HG03175 (cell line): ENCODE data around the gene ADGRV1.
"Not testable (repeated sequence)": the region's sequence is repeated elsewhere in the genome, so short reads cannot be mapped to it uniquely, and the experiment has no call there.

Experiments
- ATAC-seq: cut with Tn5 transposase; IDR thresholded peaks from one replicate; pipeline ENCODE4 v1.9.1; 2021; ENCODE audit warnings: mild to moderate bottlenecking, moderate library complexity; ENCODE audit not compliant: unreplicated experiment

Gene ADGRV1

DNA sequence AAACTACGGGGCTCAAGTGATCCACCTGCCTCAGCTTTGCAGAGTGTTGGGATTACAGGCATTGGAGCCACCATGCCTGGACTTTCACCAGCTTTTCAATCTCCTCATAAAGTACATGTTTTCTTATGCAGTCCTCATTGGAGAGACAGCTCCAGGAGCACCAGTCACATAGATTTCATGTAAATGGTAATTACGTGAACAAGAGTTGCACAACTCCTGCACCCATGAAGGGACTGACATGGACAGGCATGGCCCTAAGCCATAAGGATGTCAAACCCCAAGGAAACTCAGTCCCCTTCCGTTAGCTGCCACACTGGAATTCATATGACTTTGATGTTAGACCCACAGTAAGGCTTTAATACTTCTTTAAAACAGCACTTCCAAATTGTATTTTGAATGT, 7.6 kb upstream of the ADGRV1 start:
- no peak for ATAC-seq

DNA sequence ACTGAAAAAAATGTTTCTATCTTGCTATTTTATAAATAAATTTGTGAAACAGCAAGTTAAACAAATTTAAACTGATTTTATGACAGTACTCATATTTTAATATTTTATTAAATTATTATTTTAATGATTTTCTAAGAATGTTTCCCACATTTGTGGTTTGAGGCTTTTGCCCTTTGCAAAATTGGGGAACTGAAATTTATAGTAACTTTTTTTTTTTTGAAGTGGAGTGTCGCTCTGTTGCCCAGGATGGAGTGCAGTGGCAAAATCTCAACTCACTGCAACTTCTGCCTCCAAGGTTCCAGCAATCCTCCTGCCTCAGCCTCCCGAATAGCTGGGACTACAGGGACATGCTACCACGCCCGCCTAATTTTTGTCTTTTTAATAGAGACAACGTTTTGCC, 7.2 kb upstream of the ADGRV1 start:
- no peak for ATAC-seq

DNA sequence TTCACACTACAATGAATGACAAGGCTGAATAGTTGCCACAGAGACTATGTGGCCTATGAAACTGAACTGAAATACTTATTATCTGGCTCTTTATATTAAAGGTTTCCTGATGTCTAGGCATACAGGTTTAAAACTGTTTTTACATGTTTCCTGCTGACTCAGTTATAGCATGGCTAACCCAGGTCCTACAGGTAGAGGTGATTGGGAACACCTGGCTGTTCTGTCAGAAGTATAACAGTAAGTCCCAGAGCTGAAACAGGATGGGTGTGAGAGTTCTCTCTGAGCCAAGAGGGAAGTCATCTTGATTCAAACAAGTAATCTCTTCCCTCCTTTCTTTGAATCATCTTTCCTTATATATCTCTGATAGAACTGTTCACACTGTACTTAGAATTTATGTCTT, 4.9 kb upstream of the ADGRV1 start:
- ATAC-seq, result no peak

DNA sequence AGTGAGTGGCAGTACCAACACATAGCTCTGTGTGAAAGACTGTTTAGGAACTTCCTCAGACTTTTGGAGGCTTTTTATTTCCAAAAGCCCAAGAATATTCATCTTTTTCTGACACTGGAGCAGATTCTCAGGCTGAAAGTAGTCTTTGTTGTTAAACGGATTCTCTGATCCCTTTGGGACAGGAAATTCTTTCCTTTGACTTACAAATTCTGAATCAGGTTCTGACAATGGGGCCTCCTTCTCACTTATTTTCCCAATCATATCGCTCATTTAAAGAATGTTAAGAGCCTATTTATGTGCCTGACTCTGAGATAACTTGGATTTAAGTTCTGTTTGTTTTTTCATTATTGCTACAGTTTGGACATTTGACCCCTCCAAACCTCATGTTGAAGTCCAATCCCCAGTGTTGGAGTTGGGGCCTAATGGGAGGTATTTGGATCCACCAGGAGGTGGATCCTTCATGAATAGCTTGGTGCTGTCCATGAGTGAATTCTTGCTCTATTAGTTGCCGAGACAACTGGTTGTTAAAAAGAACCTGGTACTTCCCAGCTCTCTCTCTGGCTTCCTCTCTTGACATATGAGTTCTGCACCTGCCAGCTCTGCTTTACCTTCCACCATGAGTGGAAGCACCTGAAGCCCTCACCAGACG, 4.1 kb upstream of the ADGRV1 start:
- no peak for ATAC-seq

DNA sequence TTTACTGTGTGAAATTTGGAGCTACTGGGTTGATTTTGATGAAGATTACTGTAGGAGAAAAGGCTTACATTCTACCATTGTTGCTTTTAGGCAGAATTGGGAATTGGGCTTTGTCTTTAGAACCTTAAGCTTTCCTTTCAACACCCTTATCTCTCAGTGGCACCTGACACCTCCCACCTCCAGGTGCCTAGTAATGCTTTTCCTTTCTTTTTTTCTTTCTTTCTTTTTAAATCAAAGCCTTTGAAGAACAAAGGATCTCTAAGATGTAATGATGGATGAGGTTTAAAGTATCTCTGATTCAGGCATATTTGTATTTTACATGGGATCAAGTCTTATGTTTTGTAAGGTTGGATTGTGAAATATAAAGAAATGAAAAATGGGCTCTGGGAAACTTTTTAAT, 2.9 kb upstream of the ADGRV1 start:
- ATAC-seq, result no peak

DNA sequence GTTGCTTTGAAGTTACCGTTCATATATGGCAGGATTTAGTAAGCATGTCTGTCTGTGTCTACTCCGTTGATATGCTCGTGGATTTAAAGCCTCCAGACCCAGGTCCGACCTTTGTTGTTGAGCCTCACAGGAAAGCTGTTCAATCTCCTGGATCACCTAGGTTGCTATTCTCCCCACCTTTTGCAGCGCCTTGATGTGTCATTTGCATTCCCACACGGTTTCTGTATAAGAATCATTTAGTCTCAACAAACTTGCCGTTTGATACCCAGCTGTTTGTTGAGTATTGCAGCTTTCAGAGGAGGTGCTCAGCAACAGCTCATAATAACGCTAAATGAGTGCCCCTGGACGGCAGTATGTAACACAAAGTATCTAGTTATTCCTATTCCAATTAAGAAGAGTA, 1.2 kb upstream of the ADGRV1 start:
- no peak for ATAC-seq

DNA sequence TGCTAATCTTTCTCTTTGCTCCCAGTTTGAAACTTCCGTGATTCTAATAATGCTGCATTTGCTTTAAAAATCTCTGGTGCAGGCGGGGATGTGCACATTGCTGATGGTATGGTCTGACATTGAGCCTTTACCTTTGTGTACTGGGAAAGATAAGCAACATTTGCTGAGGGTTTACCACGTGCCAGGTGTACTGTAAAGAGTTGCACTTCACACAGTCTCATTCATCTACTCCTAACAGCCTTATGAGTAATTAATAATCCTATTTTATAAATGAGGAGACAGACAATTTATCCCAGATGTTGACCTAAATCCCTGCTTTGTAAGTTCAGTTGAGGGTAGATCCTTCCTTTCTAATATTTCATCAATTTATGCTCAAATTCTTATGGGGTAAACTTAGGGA, 726 bp upstream of the ADGRV1 start:
- no peak for ATAC-seq

DNA sequence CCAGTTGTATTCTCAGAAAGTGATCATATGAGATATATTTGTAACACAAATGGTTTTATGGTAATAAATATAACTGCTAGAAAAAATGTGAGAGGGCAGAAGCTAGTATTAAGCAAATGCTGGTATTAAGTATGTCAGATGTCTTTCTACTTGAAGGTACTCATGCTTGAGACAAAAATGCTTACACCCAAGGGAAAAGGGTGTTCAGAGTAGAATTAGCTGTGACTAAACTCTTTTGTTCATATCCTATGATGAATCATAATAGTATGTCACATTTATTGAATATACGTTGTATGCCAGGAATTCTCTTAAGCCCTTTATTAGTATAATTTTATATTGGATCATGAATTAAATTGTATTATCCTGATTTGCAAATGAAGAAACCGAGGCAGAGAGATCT, 2.2 kb downstream of the ADGRV1 start:
- ATAC-seq, result no peak

DNA sequence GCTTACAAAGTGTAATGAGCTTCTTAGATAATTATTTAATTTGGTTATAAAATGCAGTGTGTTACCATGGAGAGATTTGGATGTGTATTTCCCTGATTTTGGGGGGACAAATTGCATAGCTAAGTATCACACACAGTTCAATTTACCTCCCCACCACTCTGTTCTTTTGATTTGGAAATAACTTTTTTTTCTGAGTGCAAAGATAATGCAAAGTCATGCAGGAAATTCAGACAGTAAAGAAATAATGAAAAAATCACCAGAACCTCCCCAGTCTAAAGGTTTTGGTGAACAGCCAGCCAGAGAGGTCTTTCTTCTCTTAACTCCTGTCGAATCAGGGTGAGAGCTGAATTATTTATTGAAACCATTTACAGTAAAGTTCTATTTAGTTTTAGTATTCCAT, 3.2 kb downstream of the ADGRV1 start:
- no peak for ATAC-seq

DNA sequence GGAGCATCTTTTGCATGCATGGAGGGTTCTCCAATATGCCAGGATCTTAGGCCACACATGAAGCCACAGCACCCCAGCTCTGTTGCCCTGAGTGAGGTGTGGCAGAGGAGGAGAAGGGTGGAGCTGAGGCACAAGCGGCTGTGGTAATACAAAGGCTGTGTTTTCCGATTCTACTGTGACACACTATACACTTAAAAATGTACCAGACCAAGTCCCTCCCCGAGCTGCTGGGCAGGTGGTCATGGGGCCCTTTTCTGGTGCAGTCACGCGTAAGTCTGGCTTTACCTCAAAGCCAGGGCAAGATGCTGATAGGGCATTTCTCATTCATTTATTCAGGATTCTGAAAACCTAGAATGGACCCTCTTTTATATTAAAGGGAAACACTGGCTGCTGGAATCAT, 3.7 kb downstream of the ADGRV1 start:
- no peak for ATAC-seq

DNA sequence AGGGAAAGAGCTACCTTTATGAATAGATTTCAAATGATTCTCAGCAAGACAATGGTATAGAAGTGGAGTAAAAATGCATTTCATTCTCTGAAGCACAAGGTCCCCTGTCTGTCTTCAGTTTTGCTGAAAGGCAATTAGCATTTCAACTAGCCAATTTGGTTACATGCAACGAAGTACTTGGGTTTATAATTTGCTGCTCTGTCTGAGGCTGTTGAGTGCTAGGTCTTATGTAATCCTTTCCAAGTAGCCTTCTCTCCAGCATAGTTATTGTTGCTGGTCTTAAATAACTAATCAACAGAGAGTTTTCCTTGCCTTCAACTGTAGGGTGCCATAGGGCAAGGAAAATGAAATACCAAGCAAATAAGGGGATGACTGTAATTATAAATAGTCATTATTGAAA, 4.5 kb downstream of the ADGRV1 start:
- ATAC-seq, result no peak

DNA sequence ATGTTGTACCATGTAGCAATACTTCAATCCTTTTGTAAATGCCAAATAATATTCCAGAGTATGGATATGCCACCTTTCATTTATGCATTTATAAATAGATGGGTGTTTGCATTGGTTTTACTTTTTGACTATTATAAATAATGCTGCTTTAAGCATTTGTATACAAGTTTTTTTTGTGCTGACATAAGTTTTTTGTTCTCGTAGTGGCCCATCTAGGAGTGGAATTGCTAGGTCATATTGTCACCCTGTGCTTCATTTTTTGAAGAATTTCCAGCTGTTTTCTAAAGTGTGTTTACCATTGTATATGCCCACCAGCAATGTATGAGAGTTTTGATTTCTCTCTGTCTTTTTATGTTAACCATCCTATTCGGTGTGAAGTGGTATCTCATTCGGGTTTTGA, 6.9 kb downstream of the ADGRV1 start:
- ATAC-seq, result no peak

DNA sequence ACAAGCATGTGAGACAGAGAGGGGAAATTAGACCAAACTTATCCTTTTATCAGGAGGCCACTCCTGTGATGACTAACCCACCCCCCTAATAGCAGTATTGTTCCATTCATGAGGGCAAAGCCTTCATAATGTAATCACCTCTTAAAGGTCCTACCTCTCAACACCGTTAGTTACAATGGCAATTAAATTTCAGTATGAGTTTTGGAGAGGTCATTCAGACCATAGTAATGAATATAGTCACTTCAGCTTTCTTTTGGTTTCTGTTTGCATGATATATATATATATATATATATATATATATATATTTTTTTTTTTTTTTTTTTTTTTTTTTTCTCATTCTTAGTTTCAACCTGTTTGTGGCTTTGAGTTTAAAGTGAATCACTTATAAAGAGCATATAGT, 10.5 kb downstream of the ADGRV1 start:
- no peak for ATAC-seq

DNA sequence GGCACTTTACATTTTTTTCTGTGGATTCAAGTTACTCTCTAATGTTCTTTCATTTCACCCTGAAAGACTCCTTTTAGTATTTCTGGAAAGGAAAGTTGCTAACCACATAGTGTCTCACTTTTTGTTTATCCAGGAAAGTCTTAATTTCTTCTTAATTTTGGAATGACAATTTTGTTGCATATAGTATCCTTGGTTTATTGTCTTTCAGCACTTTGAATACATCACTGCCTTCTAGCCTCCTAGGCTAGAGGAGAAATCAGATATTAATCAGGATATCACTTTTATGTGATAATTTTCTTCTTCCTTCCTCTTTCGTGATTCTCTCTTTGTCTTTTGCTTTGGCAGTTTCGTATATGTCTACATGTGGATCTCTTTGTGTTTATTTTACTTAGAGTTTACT, 11.4 kb downstream of the ADGRV1 start:
- ATAC-seq, result no peak

DNA sequence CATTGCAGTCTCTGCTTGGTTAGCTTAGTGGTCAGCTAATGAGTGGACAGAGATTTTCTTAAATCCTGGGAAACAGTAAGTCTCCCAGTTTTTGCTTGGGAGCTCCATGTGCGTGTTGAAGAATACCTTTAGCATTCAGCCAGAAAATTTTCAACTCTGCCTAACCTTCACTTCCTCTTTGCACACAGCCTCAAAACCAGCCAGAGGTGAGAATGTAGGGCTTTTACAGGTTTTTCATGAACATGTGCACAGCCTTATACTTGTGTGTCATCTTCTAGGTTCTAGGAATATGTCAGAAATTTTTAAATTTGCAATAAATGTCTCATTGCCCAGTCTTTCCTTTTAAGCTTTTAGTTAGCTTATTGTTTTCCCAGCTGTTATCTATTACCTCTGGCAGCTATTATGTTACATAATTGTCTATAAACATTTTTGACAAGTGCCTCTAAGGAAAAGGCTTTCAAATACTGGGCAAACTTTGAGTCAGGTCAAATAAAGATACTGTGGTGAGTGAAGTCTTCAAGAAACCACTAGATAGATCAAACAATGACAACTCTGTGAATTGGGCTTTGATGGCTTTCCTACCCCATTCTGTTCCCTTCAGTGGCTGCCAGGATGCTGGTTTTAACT, 12.7 kb downstream of the ADGRV1 start:
- ATAC-seq, result no peak

DNA sequence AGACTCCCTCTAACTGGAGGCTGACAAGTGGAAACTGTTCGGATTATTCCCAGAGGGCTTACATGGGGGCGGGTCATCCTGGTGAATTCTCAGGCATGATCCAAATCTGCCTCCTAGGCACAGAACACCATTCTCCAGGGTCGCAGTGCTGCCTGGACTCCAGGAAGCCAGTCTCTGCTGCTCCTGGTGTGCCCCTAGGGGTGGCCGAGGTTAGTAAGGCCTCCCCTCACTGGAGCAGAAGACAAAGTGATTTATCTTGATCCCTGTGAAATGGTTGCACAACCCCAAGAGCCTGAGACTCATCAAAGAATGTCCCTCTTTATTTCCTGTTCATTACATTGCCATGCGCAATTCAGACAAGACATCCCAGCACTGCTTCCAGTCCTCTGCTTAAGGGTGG, 17.1 kb downstream of the ADGRV1 start:
- ATAC-seq, result no peak

DNA sequence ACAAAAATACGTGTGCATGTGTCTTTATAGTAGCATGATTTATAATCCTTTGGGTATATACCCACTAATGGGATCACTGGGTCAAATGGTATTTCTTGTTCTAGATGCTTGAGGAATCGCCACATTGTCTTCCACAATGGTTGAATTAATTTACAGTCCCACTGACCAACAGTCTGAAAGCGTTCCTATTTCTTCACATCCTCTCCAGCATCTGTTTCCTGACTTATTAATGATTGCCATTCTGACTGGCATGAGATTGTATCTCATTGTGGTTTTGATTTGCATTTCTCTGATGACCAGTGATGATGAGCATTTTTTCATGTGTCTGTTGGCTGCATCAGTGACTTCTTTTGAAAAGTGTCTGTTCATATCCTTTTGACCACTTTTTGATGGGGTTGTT, 18.0 kb downstream of the ADGRV1 start:
- ATAC-seq, result not testable (repeated sequence)

DNA sequence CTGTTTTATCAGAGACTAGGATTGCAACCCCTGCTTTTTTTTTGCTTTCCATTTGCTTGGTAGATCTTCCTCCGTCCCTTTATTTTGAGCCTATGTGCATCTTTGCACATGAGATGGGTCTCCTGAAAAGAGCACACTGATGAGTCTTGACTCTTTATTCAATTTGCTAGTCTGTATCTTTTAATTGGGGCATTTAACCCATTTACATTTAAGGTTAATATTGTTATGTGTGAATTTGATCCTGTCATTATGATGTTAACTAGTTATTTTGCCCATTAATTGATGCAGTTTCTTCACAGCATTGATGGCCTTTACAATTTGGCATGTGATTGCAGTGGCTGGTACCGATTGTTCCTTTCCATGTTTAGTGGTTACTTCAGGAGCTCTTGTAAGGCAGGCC, 21.3 kb downstream of the ADGRV1 start:
- not testable (repeated sequence) for ATAC-seq

DNA sequence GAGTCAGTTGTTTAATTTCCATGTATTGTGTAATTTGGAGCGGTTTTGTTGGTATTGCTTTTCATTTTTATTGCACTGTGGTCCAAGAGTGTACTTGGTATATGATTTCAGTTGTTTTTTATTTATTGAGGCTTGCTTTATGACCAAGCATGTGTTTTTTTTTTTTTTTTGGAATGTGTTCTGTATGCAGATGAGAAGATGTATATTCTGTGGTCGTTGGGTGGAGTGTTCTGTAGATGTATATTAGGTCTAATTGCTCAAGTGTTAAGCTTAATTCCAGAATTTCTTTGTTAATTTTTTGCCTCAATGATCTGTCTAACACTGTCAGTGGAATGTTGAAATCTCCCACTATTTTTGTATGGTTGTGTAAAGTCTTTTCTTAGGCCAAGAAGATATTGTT, 23.4 kb downstream of the ADGRV1 start:
- ATAC-seq, result no peak

DNA sequence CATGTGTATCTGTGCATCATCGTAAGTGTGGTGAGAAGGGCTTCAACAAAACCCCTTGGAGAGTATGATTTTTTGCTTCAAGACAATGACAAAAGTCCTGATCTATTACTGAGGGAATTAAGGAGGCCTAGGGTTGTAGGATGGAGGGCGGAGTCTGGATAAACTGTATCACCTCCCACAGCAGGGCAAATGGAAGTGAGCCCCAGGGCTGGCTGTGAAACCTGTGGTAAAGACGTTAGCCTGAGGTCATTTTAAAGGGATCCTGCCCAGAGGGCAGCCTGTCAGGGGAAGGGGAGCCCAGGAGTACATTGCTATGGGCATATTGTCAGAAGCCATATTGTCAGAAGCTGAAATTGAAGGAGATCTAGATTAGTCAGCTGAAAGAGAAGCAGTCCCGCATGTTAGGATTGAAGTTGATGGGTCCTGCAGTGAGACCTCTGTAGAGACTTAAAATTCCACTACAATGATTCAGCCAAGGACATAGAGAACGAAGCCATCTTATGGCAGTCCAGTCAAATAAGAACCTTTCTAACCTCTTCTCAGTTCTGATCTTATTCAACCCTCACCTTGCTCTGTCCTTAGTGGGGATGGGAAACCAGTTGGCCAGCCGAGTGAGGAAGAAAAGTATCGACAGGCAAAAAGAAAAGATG, 26.9 kb downstream of the ADGRV1 start:
- ATAC-seq, result no peak

DNA sequence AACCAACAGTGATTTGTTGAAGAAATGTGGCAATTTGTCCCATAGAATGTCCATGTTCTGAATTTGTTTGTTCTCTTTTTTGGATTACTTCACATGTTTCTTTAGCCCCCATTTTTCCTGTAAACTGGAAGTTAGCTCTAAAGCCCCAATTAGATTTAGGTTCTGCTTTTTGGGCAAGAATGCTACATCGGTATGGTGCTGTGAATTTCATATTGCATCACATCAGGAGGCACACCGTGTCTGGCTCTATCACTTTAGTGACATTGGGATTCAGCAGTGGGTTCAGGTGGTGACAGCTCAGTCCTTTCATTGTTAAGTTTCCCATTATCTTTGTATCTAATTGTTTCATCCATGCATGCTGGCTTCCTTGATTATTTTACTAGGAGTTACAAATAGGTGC, 27.9 kb downstream of the ADGRV1 start:
- ATAC-seq, result no peak

DNA sequence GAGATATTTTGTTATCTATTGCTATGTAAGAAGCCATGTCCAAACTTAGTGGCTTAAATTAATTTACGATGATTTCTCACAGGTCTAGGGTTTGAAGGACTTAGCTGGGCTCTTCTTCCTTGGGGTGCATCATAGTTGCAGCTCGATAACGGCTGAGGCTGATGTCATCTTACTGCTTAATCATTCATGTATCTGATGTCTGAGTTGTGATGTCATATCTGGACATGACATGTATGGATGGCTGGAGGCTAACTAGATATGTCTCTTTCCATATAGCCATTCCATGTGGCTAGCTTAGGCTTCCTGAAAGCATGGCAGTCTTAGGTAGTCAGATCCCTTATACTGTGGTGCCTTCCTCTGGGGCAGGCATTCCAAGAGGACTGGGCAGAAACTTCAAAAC, 31.6 kb downstream of the ADGRV1 start:
- ATAC-seq, result no peak

DNA sequence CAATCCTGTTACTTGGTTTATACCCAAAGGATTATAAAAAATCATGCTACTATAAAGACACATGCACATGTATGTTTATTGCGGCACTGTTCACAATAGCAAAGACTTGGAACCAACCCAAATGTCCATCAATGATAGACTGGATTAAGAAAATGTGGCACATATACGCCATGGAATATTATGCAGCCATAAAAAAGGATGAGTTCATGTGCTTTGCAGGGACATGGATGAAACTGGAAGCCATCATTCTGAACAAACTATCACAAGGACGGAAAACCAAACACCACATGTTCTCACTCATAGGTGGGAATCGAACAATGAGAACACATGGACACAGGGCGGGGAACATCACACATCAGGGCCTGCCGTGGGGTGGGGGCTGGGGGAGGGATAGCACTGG, 34.5 kb downstream of the ADGRV1 start:
- not testable (repeated sequence) for ATAC-seq
